A549 (cell line): ENCODE data around the gene HES1. TPM values are rescaled to one million over a fixed set of nuclear protein-coding genes. Genes with fewer than 3 reads are reported as not detected.

Experiments used
- ATAC-seq, 2 experiments: fragments of 200-7000 bp in 1 of 2; fragments of >200 bp in 1 of 2; cut with Nextera tagmentation in 1 of 2; cut with Tn5 transposase in 1 of 2; 3 replicates each; pipeline versions ENCODE4 v1.8.0 to v1.9.1; 2018 to 2020; ENCODE audit warnings: mild to moderate bottlenecking in 1 of 2, moderate library complexity in 1 of 2
- CTCF ChIA-PET: fragments of 300-600 bp; sonication (Branson Sonifier 250); formaldehyde crosslinking; extraction: SDS; loops from one replicate; lab custom pipeline; 2021; ENCODE audit warnings: antibody characterized with exemption, inconsistent platforms; lab: Yijun Ruan, JAX
- POLR2A ChIA-PET: fragments of 350-600 bp; formaldehyde crosslinking; extraction: SDS; loops from one replicate; lab custom pipeline; 2021; ENCODE audit warnings: antibody characterized with exemption, inconsistent platforms; lab: Yijun Ruan, JAX
- DNase-seq, 2 experiments: peaks; one replicate each; pipeline versions ENCODE4 v3.0.0 to v3.0.0-alpha.2; 2011 to 2016; ENCODE audit warnings: low read depth in 1 of 2, low spot score in 1 of 2
- FAIRE-seq: peaks from 2 replicates; lab custom pipeline; 2011; peaks lifted over from hg19 to GRCh38; lab: Jason Lieb, UNC
- H3K27ac ChIP-seq, 2 experiments: fragments of >200 bp; sonication (Bioruptor Twin); formaldehyde crosslinking; 3 replicates each; pipeline ENCODE4 v1.5.1; 2016 to 2017
- H3K4me1 ChIP-seq: fragments of >200 bp; sonication (Bioruptor Twin); formaldehyde crosslinking; 3 replicates; pipeline ENCODE4 v1.6.1; 2016
- H3K4me2 ChIP-seq: fragments of >200 bp; sonication (Bioruptor Twin); formaldehyde crosslinking; 3 replicates; pipeline ENCODE4 v1.6.1; 2016
- H3K4me3 ChIP-seq: fragments of >200 bp; sonication (Bioruptor Twin); formaldehyde crosslinking; 3 replicates; pipeline ENCODE4 v1.5.1; 2016
- H3K9me3 ChIP-seq: fragments of >200 bp; sonication (Bioruptor Twin); formaldehyde crosslinking; 3 replicates; pipeline ENCODE4 v1.6.1; 2016
- BHLHE40 ChIP-seq: IDR thresholded peaks from 2 replicates; pipeline ENCODE4 v1.6.1; 2012; ENCODE audit warnings: low read depth, low read length, inconsistent platforms
- CEBPB ChIP-seq, 2 experiments: fragments of >200 bp in 1 of 2; sonication (Bioruptor Twin) in 1 of 2; formaldehyde crosslinking in 1 of 2; IDR thresholded peaks; 2 replicates each; pipeline ENCODE4 v1.6.1; 2012 to 2016
- CHD4 ChIP-seq: fragments of 200-600 bp; sonication (generic); IDR thresholded peaks from 2 replicates; pipeline ENCODE4 v1.6.1; 2016; ENCODE audit warnings: antibody characterized with exemption, mild to moderate bottlenecking, borderline replicate concordance
- CTCF ChIP-seq: fragments of >200 bp; sonication (Bioruptor Twin); formaldehyde crosslinking; IDR thresholded peaks from 3 replicates; pipeline ENCODE4 v1.5.1; 2016
- E2F6 ChIP-seq: IDR thresholded peaks from 2 replicates; pipeline ENCODE4 v1.6.1; 2012; ENCODE audit warnings: low read depth, borderline replicate concordance
- EHMT2 ChIP-seq: fragments of 200-600 bp; sonication (generic); IDR thresholded peaks from 2 replicates; pipeline ENCODE4 v1.6.1; 2016; ENCODE audit warnings: antibody characterized with exemption, low read depth, mild to moderate bottlenecking, moderate library complexity
- FOSB ChIP-seq: fragments of 250-450 bp; sonication (Bioruptor Pico); IDR thresholded peaks from 2 replicates; pipeline ENCODE4 v1.5.0; 2020; ENCODE audit warnings: mild to moderate bottlenecking, moderate library complexity
- HDAC2 ChIP-seq: fragments of 200-600 bp; sonication (generic); IDR thresholded peaks from 2 replicates; pipeline ENCODE4 v1.6.1; 2016
- HES2 ChIP-seq: fragments of >200 bp; sonication (Bioruptor Twin); formaldehyde crosslinking; IDR thresholded peaks from 2 replicates; pipeline ENCODE4 v1.6.1; 2016
- HEYL ChIP-seq: fragments of 250-450 bp; sonication (Bioruptor Pico); IDR thresholded peaks from 2 replicates; pipeline ENCODE4 v1.8.0; 2021; ENCODE audit warnings: mild to moderate bottlenecking, moderate library complexity
- HOXA7 ChIP-seq: fragments of 250-450 bp; sonication (Bioruptor Pico); IDR thresholded peaks from 2 replicates; pipeline ENCODE4 v1.5.0; 2020; ENCODE audit warnings: mild to moderate bottlenecking, moderate library complexity
- HOXB13 ChIP-seq: fragments of 250-450 bp; sonication (Bioruptor Pico); IDR thresholded peaks from 2 replicates; pipeline ENCODE4 v1.5.0; 2020; ENCODE audit warnings: low read depth, mild to moderate bottlenecking, moderate library complexity
- JUN ChIP-seq, 2 experiments: fragments of >200 bp; sonication (Bioruptor Twin); formaldehyde crosslinking; IDR thresholded peaks; 2 replicates in 1 of 2; 3 replicates in 1 of 2; pipeline ENCODE4 v1.6.1; 2016 to 2017
- JUNB ChIP-seq: fragments of >200 bp; sonication (Bioruptor Twin); formaldehyde crosslinking; IDR thresholded peaks from 2 replicates; pipeline ENCODE4 v1.6.1; 2016
- MAFK ChIP-seq: fragments of 450-650 bp; IDR thresholded peaks from 2 replicates; pipeline ENCODE4 v1.6.1; 2014; ENCODE audit not compliant: partially characterized antibody
- MAX ChIP-seq: IDR thresholded peaks from 2 replicates; pipeline ENCODE4 v1.6.1; 2012
- MYC ChIP-seq: IDR thresholded peaks from 2 replicates; pipeline ENCODE4 v1.6.1; 2012; ENCODE audit warnings: mild to moderate bottlenecking, inconsistent platforms, low read length, improper control_type of control experiment, borderline replicate concordance
- NR3C1 ChIP-seq: fragments of >200 bp; sonication (Bioruptor Twin); formaldehyde crosslinking; IDR thresholded peaks from 3 replicates; pipeline ENCODE4 v1.6.1; 2017
- RAD21 ChIP-seq, 2 experiments: fragments of >200 bp in 1 of 2; sonication (Bioruptor Twin) in 1 of 2; formaldehyde crosslinking in 1 of 2; IDR thresholded peaks in 1 of 2; conservative IDR thresholded peaks in 1 of 2; 2 replicates in 1 of 2; 3 replicates in 1 of 2; pipeline ENCODE4 v1.6.1; 2012 to 2018; ENCODE audit warnings: inconsistent platforms in 1 of 2
- RARB ChIP-seq: fragments of 250-450 bp; sonication (Bioruptor Pico); IDR thresholded peaks from 2 replicates; pipeline ENCODE4 v1.8.0; 2021; ENCODE audit warnings: mild to moderate bottlenecking, moderate library complexity
- SMC3 ChIP-seq: fragments of >200 bp; sonication (Bioruptor Twin); formaldehyde crosslinking; IDR thresholded peaks from 3 replicates; pipeline ENCODE4 v1.6.1; 2018; ENCODE audit warnings: inconsistent platforms
- SREBF2 ChIP-seq: fragments of 450-650 bp; IDR thresholded peaks from 2 replicates; pipeline ENCODE4 v1.6.1; 2014; ENCODE audit warnings: mild to moderate bottlenecking, moderate library complexity
- TFCP2L1 ChIP-seq: fragments of 250-450 bp; sonication (Bioruptor Pico); IDR thresholded peaks from 2 replicates; pipeline ENCODE4 v1.5.0; 2021; ENCODE audit warnings: mild to moderate bottlenecking
- USF2 ChIP-seq: fragments of 450-650 bp; IDR thresholded peaks from 2 replicates; pipeline ENCODE4 v1.6.1; 2014; ENCODE audit warnings: antibody characterized with exemption
- ZFP36 ChIP-seq: fragments of 450-650 bp; IDR thresholded peaks from 2 replicates; pipeline ENCODE4 v1.6.1; 2014; ENCODE audit warnings: borderline replicate concordance; ENCODE audit not compliant: partially characterized antibody
- WGBS: methylation state at CpG from one replicate; pipeline ENCODE4 v1.1.6; 2017; ENCODE audit errors: missing lambda C conversion rate; 5-methylcytosine and 5-hydroxymethylcytosine counted together
- polyA plus RNA-seq, 4 experiments: library from polyadenylated mRNA; depleted of rRNA in 3 of 4; stranded (reverse); fragments of >200 nt; fragmentation: RNase III in 1 of 4; extraction: RNeasy Plus Mini Kit Qiagen cat#74134 plus additional on column Dnase treatment in 1 of 4; gene quantifications; 2 replicates in 3 of 4; 3 replicates in 1 of 4; pipeline ENCODE4 v1.2.3, GENCODE V29; 2011 to 2017

The HES1 gene
- polyA plus RNA-seq, 2 of the 4 experiments (the other 2 are of a cell fraction) = 8.3 to 66.6 TPM

GRCh38 chr3:194137506-194138474, 1.8 kb downstream of the HES1 start:
- CTCF ChIA-PET = interaction anchor here (0.7 to 11.4 kb wide), 22 partner anchors 31 to 473 kb away, joined by 3 to 116 read pairs (median 3); no protein-coding TSS in a partner anchor
- peak overlapping the region; percentile 92 for H3K4me2 ChIP-seq
- TF ChIP-seq CEBPB (IDR thresholded peaks at IDR 0.05) = no peak
- TF ChIP-seq MAX = peak; percentile 76; the same call in 1 of the 2 replicates
- TF ChIP-seq CTCF = peak; percentile 68
- TF ChIP-seq E2F6 = peak; percentile 17; the same call in 1 of the 2 replicates
- TF ChIP-seq HOXA7 (CRISPR knock-in tag) = peak; percentile 92
- TF ChIP-seq JUN (IDR thresholded peaks at IDR 0.05) = peak in 1 of 2 experiments; percentile 35; a peak in 1 of 5 replicates
- TF ChIP-seq NR3C1 = no peak
- peak; percentile 88 for TF ChIP-seq SMC3
- TF ChIP-seq HOXB13 (CRISPR knock-in tag) = peak; percentile 17; the same call in 1 of the 2 replicates
- peak; percentile 57 to 83 for TF ChIP-seq RAD21 (conservative IDR thresholded peaks at IDR 0.05 in 1 of 2, IDR thresholded peaks at IDR 0.05 in 1 of 2)
- TF ChIP-seq MYC = peak; percentile 63
- no peak for TF ChIP-seq USF2
- TF ChIP-seq BHLHE40 = no peak
- TF ChIP-seq RARB (CRISPR knock-in tag) = peak; percentile 92
- TF ChIP-seq FOSB (CRISPR knock-in tag) = peak; percentile 94; the same call in 1 of the 2 replicates
- peak; percentile 98 for TF ChIP-seq TFCP2L1 (CRISPR knock-in tag)
- no peak for TF ChIP-seq EHMT2
- TF ChIP-seq, all 56 proteins: peak for 12
- Histone ChIP-seq H3K4me1 (peaks cover 45% of the 10 kb centered on the region), H3K9me3 (no peaks in the 10 kb centered on the region), H3K27ac (peak overlapping the region; percentile 61 to 89), H3K4me3 (peak overlapping the region; percentile 55)
- 32% methylated on average over 25 of the region's 69 CpGs for WGBS
- POLR2A ChIA-PET = interaction anchor here (2.9 to 6.3 kb wide), 3 partner anchors 134 to 357 kb away, joined by 12 to 48 read pairs (median 30); no protein-coding TSS in a partner anchor
- ATAC-seq (peak; percentile 0 to 5; a peak in 3 of 6 replicates), DNase-seq (peak in 1 of 2 experiments; percentile 65), FAIRE-seq (no peak)

GRCh38 chr3:194138732-194139070, 2.8 kb downstream of the HES1 start:
- ChIA-PET CTCF (interaction anchor here (0.7 to 11.4 kb wide), 11 partner anchors 8 to 474 kb away, joined by 3 to 116 read pairs (median 3); no protein-coding TSS in a partner anchor), POLR2A (interaction anchor here (1.3 to 6.3 kb wide), 3 partner anchors 135 to 358 kb away, joined by 4 to 48 read pairs (median 30); no protein-coding TSS in a partner anchor)
- Histone ChIP-seq H3K4me3 (peak overlapping the region; percentile 55; the same call in 2 of the 3 replicates), H3K9me3 (no peaks in the 10 kb centered on the region), H3K4me1 (peaks cover 42% of the 10 kb centered on the region), H3K4me2 (peak overlapping the region; percentile 92), H3K27ac (peak overlapping the region; percentile 5 to 99; a peak in 2 of 6 replicates)
- FAIRE-seq = no peak
- DNase-seq = no peak
- no peak for ATAC-seq
- 90% methylated on average over 4 of the region's 4 CpGs for WGBS
- TF ChIP-seq CHD4 (no peak), HEYL (no peak), HES2 (no peak), USF2 (no peak), HDAC2 (no peak), ZFP36 (no peak), SREBF2 (no peak), CTCF (no peak), JUNB (no peak), MAFK (no peak)
